Brain microvascular endothelial cell (primary cell): ENCODE results near the gene CACNA2D4.

Source experiments
- DNase-seq: peaks from one replicate; pipeline ENCODE4 v3.0.0-alpha.2; 2020
- H3K27ac ChIP-seq: fragments of 250-450 bp; sonication (Bioruptor Pico); 2 replicates; pipeline ENCODE4 v1.5.1; 2020; ENCODE audit warnings: mild to moderate bottlenecking, moderate library complexity
- H3K27me3 ChIP-seq: fragments of 250-450 bp; sonication (Bioruptor Pico); replicated peaks from 2 replicates; pipeline ENCODE4 v1.5.1; 2020; ENCODE audit warnings: mild to moderate bottlenecking
- H3K36me3 ChIP-seq: fragments of 250-450 bp; sonication (Bioruptor Pico); replicated peaks from 2 replicates; pipeline ENCODE4 v1.5.1; 2020; ENCODE audit warnings: mild to moderate bottlenecking
- H3K4me3 ChIP-seq: 2 replicates; pipeline ENCODE4 v1.5.1; 2011; ENCODE audit warnings: low read depth, mild to moderate bottlenecking, control low read depth, low read length, moderate library complexity
- CTCF ChIP-seq: IDR thresholded peaks from 2 replicates; pipeline ENCODE4 v1.5.1; 2011; ENCODE audit warnings: low read depth, mild to moderate bottlenecking, moderate library complexity, low read length, control low read depth, inconsistent platforms; ENCODE audit errors: missing control alignments
- in situ Hi-C: cut with HindIII; loops from 2 replicates; pipeline ENCODE4 v1.10.0; 2017; ENCODE audit warnings: low sequenced_read_pairs, low pct_ligation_motif_present

Gene CACNA2D4

GRCh38 chr12:1841586-1842182 is 76.8 kb downstream of the CACNA2D4 start:
- in situ Hi-C loops = no loop called here
- no peaks in the 10 kb centered on the region for H3K36me3 ChIP-seq
- no peak for DNase-seq
- H3K27ac ChIP-seq = no peak overlapping the region
- no peaks in the 10 kb centered on the region for H3K27me3 ChIP-seq
- H3K4me3 ChIP-seq = no peak overlapping the region
- no peak for TF ChIP-seq CTCF

DNA sequence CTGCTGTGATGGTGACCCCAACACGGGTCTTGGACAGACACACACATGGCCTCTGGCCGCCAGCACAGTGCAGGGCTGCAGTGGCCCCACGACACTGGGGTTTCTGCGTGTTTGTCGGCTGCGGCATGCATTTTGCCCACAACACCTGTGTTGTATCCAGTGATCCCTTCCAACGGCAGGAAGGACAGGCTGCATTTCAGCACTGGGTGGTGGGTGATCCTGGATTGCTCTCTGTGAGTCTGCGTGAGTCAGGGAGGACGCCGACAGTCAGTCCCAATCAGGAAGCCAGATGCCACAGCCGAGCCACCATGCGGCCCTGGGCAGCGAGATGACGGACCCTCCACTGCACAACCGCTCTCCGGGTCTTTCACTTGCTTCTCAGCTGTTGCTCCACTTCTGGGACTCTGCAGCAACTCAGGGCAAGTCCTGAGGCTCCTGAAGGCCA is 77.4 kb downstream of the CACNA2D4 start:
- H3K4me3 ChIP-seq = no peak overlapping the region
- no peak for DNase-seq
- in situ Hi-C loops = no loop called here
- no peaks in the 10 kb centered on the region for H3K27me3 ChIP-seq
- no peaks in the 10 kb centered on the region for H3K36me3 ChIP-seq
- H3K27ac ChIP-seq = no peak overlapping the region
- no peak for TF ChIP-seq CTCF

DNA sequence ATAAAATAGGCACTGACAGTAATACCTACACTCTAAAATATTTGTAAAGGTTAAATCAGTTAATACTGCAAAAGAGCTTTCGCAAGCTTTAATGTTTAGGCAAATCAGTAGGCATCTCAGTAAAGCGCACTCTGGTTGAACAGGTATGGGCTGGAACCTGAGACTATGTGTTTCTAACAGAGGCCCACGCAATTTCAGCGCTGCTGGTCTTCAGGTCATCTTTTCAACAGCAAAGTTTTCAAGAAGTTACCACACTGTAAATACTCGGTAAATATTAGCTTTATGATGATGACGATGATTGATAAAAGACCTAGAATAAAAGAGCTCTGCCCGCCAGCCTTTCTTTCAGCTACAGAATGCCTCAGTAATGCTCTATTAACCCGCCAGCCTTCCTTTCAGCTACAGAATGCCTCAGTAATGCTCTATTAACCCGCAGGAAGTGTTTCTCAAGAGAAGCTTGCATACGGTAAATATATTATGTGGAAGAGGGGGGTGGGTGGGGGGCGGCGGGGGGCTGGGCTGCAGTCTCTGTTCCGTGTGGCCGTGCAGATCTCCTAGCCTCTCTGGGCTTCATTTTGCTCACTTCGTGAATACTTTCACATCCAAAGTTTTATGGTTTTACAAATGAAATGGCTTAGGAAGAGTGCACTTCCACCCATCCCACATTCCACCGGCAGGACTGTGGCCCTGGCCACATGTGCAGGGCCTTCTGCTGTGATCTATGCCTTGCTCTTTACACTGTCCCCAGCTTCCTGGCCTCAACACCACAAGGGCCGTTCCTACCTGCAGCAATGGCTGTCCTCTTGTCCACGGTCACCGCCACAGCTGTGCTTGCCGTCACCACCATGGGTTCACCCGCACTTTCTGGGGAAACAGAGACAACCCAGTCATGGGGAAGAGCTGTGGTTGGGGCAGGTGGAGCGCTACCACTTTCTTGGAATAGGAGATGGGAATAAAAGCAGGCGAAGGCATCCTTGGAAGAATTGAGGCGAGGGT is 78.2 kb downstream of the CACNA2D4 start:
- in situ Hi-C loops = no loop called here
- H3K4me3 ChIP-seq = no peak overlapping the region
- H3K36me3 ChIP-seq = no peaks in the 10 kb centered on the region
- TF ChIP-seq CTCF = no peak
- H3K27ac ChIP-seq = no peak overlapping the region
- no peaks in the 10 kb centered on the region for H3K27me3 ChIP-seq
- no peak for DNase-seq

- no peak for DNase-seq
- in situ Hi-C loops = no loop called here
- H3K27me3 ChIP-seq = no peaks in the 10 kb centered on the region
- no peaks in the 10 kb centered on the region for H3K36me3 ChIP-seq
- TF ChIP-seq CTCF = no peak
- H3K27ac ChIP-seq = no peak overlapping the region
- H3K4me3 ChIP-seq = no peak overlapping the region
These were observed 79.0 kb downstream of the CACNA2D4 start for GRCh38 chr12:1839464-1839863.

GRCh38 chr12:1838994-1839365 is 79.5 kb downstream of the CACNA2D4 start:
- Histone ChIP-seq H3K27me3 (no peaks in the 10 kb centered on the region), H3K4me3 (no peak overlapping the region), H3K27ac (no peak overlapping the region), H3K36me3 (no peaks in the 10 kb centered on the region)
- in situ Hi-C loops = no loop called here
- TF ChIP-seq CTCF = no peak
- DNase-seq = no peak
